Stimulated activated naive CD8-positive, alpha-beta T cell treated with anti-CD3 and anti-CD28 coated beads, Interleukin-15, amount 100 ng/mL, for 72 hours (primary cell): ENCODE results near the gene ATG7.

Source experiments
- ATAC-seq: fragments of 150-1000 bp; cut with Tn5 transposase; 2 replicates; pipeline ENCODE4 v1.10.0; 2021; ENCODE audit warnings: mild to moderate bottlenecking, moderate library complexity
- DNase-seq, 2 donors: peaks; one replicate each; pipeline ENCODE4 v3.0.0; 2021 to 2022
- H3K27ac Mint-ChIP-seq, 2 donors: one replicate each; pipeline ENCODE4 v1.8.0; 2022; ENCODE audit warnings: mild to moderate bottlenecking in 2 of 2, mixed read lengths in 2 of 2, moderate library complexity in 2 of 2
- H3K27me3 Mint-ChIP-seq: one replicate; pipeline ENCODE4 v1.8.0; 2022; ENCODE audit warnings: mixed read lengths
- H3K4me1 Mint-ChIP-seq: one replicate; pipeline ENCODE4 v1.8.0; 2022; ENCODE audit warnings: mild to moderate bottlenecking, mixed read lengths
- H3K4me3 Mint-ChIP-seq, 2 donors: one replicate each; pipeline ENCODE4 v1.8.0; 2022; ENCODE audit warnings: mild to moderate bottlenecking in 2 of 2, mixed read lengths in 2 of 2, moderate library complexity in 1 of 2
- H3K9me3 Mint-ChIP-seq, 2 donors: one replicate each; pipeline ENCODE4 v1.8.0; 2022; ENCODE audit warnings: mixed read lengths in 2 of 2

Gene ATG7

GRCh38 chr3:11548721-11549131 is 276.5 kb downstream of the ATG7 start:
- no peak overlapping the region for H3K4me3 Mint-ChIP-seq
- H3K9me3 Mint-ChIP-seq: peaks cover 0 to 10% of the 10 kb centered on the region in 2 donors
- H3K27me3 Mint-ChIP-seq: no peaks in the 10 kb centered on the region
- H3K4me1 Mint-ChIP-seq: peaks cover 5% of the 10 kb centered on the region
- DNase-seq (no peak), ATAC-seq (no peak)
- H3K27ac Mint-ChIP-seq: peak overlapping the region in 1 of 2 donors; percentile 56

DNA sequence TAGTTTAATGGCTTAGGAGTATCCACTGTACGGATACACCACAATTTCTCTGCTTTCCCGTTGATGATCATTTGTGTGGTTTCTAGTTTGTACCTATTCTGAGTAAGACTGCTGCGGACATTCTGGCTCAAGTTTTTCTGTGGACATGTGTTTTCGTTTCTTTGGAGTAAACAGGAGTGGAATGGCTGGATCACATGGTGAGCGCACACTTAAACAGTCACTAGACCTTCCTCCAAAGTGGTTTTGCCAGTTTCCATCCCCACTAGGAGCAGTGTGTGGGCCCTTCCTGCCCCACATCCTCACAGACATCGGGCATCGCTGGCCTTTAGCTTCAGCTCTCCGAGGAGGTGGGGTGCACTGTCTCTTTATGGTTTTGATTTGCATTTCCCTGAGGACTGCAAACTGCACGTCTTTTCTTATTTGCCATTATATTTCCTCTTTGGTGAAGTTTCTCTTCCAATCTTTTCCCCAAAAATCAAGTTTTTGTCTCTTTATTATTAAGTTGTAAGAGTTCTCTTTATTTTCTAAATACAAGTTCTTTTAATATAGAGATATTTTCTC is 277.5 kb downstream of the ATG7 start:
- no peak for ATAC-seq
- H3K27me3 Mint-ChIP-seq: no peaks in the 10 kb centered on the region
- no peak for DNase-seq
- H3K9me3 Mint-ChIP-seq: peaks cover 0 to 10% of the 10 kb centered on the region in 2 donors
- no peak overlapping the region for H3K27ac Mint-ChIP-seq
- H3K4me3 Mint-ChIP-seq: no peak overlapping the region
- peaks cover 5% of the 10 kb centered on the region for H3K4me1 Mint-ChIP-seq

DNA sequence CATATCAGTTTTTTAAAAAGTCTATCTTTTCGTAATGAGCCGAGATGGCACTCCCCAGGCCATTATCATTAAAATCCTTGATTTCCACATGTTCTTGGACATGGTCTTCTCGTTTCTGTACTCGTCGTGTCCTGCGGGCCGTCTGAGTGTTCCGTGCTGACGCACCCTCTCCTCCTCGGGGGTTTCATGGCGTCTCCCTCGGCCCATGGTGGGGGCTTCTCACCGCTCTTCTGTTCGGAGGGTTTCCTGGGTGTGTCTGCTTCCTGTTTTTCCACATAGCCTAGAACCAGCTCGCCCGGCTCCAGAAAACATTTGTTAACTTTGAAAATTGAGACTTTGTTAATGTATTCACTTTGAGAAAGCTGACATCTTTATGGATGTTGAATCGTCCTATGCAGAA is 278.8 kb downstream of the ATG7 start:
- peaks cover 0 to 10% of the 10 kb centered on the region in 2 donors for H3K9me3 Mint-ChIP-seq
- H3K27ac Mint-ChIP-seq: no peak overlapping the region
- no peak overlapping the region for H3K4me3 Mint-ChIP-seq
- no peaks in the 10 kb centered on the region for H3K27me3 Mint-ChIP-seq
- no peak for ATAC-seq
- no peak for DNase-seq
- H3K4me1 Mint-ChIP-seq: peaks cover 6% of the 10 kb centered on the region

- ATAC-seq (no peak), DNase-seq (no peak)
- Mint-ChIP-seq H3K27me3 (no peaks in the 10 kb centered on the region), H3K9me3 (no peaks in the 10 kb centered on the region), H3K27ac (peak overlapping the region in 1 of 2 donors; percentile 44), H3K4me3 (no peak overlapping the region), H3K4me1 (peaks cover 8% of the 10 kb centered on the region)
Observed at GRCh38 chr3:11552289-11553264, 280.4 kb downstream of the ATG7 start.

DNA sequence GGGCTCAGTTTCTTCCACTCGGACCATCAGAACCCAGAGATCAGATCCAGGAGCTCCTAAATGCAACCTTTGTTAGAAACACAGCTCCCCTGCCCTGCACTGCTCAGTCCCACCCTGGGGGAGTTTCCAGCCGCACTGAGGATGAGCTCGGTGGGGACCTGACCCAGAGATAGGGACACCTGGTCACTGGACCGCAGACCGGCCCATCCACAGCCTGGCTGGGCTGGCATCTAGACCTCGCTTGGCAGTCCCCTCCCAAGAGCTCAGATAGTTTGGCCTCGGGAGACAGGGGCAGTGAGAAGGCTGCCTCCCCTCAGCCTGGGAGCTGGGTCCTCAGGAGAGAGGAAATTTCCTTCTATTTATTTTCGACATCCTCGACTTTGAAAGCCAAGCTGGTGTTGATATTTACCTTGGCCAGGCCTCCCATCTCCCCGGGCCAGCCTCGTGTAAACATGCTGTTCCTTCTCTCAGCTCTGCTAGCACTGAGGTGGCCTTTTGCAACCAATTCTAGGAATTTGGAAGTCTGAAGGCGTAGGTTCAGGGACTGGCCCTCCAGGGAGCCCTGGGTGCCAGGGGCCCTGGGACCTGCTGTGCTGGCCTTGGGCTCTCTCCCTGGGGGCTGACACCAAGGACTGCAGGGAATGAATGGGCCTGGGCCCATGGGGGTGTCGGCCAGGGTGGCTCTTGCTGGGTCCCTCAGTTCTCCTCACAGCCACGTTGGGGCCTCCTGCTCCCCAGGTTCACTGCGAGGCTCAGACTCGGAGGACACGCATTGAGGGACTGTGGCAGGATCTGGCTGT is 281.4 kb downstream of the ATG7 start:
- ATAC-seq: no peak
- Mint-ChIP-seq H3K27ac (peak overlapping the region in 1 of 2 donors; percentile 67), H3K9me3 (no peaks in the 10 kb centered on the region), H3K27me3 (no peaks in the 10 kb centered on the region), H3K4me3 (no peak overlapping the region), H3K4me1 (peaks cover 13% of the 10 kb centered on the region)
- DNase-seq: no peak

- no peak for ATAC-seq
- H3K27me3 Mint-ChIP-seq: no peaks in the 10 kb centered on the region
- DNase-seq: no peak
- H3K27ac Mint-ChIP-seq: peak overlapping the region in 1 of 2 donors; percentile 67
- no peak overlapping the region for H3K4me3 Mint-ChIP-seq
- H3K4me1 Mint-ChIP-seq: peaks cover 18% of the 10 kb centered on the region
- H3K9me3 Mint-ChIP-seq: no peaks in the 10 kb centered on the region
Observed at GRCh38 chr3:11554236-11554610, 282.0 kb downstream of the ATG7 start.

GRCh38 chr3:11554666-11555065 is 282.5 kb downstream of the ATG7 start:
- H3K4me3 Mint-ChIP-seq: no peak overlapping the region
- no peak overlapping the region for H3K27ac Mint-ChIP-seq
- H3K9me3 Mint-ChIP-seq: no peaks in the 10 kb centered on the region
- ATAC-seq: no peak
- no peak for DNase-seq
- H3K27me3 Mint-ChIP-seq: no peaks in the 10 kb centered on the region
- H3K4me1 Mint-ChIP-seq: peaks cover 18% of the 10 kb centered on the region

GRCh38 chr3:11555211-11555782 is 283.1 kb downstream of the ATG7 start:
- peak; percentile 44 for ATAC-seq
- Mint-ChIP-seq H3K9me3 (no peaks in the 10 kb centered on the region), H3K4me1 (peaks cover 23% of the 10 kb centered on the region), H3K4me3 (no peak overlapping the region), H3K27me3 (no peaks in the 10 kb centered on the region), H3K27ac (no peak overlapping the region)
- no peak for DNase-seq

DNA sequence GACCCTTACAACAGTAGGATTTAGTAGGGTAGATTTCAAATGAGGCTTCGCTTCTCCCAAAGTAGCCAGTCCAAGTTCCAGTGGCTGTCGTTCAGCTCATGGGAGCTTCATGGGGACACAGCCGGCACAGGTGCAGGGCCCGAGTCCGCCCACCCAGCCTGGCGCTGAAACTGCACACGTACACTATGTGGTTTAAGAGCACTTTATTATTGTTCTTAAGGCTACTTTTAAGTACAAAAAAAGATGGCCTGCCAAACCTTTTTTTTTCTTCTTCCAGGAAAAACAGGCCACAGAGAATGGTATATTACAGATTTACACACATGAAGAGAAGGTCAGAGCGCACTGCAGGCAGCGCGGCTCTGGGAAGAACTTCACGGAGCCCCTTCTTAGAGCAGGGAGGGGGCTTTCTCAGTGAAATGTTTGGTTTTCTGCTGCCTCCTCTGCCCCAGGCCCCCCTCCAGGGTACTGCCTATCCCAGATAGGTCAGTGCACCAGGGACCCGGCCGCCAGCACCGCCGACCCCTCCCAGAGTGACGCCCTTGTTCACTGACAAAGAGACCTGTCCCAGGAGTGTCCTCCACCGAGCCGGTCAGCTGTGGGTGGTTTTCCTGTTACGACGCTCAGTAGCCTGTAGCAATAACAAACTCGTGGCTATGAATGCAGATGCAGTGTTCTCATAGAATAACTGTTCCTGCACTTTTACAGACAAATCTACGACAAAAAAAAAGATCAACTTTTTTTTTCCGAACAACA is 283.9 kb downstream of the ATG7 start:
- Mint-ChIP-seq H3K4me3 (no peak overlapping the region), H3K9me3 (no peaks in the 10 kb centered on the region), H3K27ac (peak overlapping the region in 1 of 2 donors; percentile 31), H3K27me3 (no peaks in the 10 kb centered on the region), H3K4me1 (peaks cover 28% of the 10 kb centered on the region)
- DNase-seq: no peak
- no peak for ATAC-seq

- H3K27ac Mint-ChIP-seq: peak overlapping the region in 1 of 2 donors; percentile 78
- DNase-seq: no peak
- H3K4me1 Mint-ChIP-seq: peaks cover 28% of the 10 kb centered on the region
- no peaks in the 10 kb centered on the region for H3K27me3 Mint-ChIP-seq
- ATAC-seq: no peak
- no peak overlapping the region for H3K4me3 Mint-ChIP-seq
- H3K9me3 Mint-ChIP-seq: no peaks in the 10 kb centered on the region
Observed at GRCh38 chr3:11556851-11557644, 284.9 kb downstream of the ATG7 start.

- Mint-ChIP-seq H3K9me3 (no peaks in the 10 kb centered on the region), H3K27me3 (no peaks in the 10 kb centered on the region), H3K27ac (no peak overlapping the region), H3K4me3 (no peak overlapping the region), H3K4me1 (peaks cover 28% of the 10 kb centered on the region)
- ATAC-seq: no peak
- no peak for DNase-seq
Observed at GRCh38 chr3:11558002-11558401, 285.8 kb downstream of the ATG7 start.

GRCh38 chr3:11558411-11558903 is 286.3 kb downstream of the ATG7 start:
- Mint-ChIP-seq H3K27ac (no peak overlapping the region), H3K27me3 (no peaks in the 10 kb centered on the region), H3K9me3 (no peaks in the 10 kb centered on the region), H3K4me1 (peaks cover 28% of the 10 kb centered on the region), H3K4me3 (no peak overlapping the region)
- DNase-seq (no peak), ATAC-seq (no peak)

DNA sequence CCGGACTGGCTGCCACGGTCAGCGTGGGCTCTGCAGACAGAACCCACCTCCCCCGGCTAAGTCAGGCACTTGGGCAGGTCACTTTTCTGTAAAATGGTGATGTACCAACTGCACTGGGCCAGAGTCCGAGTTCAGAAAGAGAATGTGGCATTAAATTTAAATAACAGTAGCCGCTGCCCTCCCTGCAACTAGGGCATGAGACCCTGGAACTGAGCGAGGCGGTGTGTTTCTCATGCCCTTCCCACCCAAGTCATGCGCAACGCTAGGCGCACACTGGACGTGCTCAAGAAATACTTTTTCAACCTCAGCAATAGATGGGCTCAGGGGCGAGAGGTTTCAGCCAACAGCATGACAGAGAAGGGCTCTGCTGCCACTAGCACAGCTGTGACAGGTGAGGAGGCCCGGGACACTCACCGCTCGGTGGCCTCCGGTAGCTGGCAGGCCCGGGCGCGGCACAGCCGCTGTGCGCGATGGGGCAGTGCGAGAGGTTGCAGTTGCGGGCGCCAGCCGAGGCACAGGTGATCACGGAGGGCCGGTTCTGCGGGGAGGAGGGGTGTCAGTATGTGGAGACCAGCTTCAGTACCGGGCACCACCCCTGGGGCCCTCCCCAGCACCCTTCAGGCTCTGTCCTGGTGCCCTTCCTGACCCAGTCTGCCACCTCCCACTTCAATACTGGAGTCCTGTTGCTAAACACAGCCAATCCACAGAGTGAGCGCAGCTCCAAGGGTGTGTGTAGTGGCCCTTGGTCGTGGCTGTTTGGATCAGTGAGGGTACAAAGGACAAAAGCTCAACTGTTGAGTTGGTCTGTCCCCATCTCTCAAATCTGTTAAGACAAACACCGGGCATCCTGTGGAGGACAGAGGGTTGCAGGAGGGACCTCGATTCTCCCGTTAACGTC is 287.0 kb downstream of the ATG7 start:
- DNase-seq (no peak), ATAC-seq (peak; percentile 34)
- Mint-ChIP-seq H3K27ac (peak overlapping the region; percentile 49 to 66), H3K4me1 (peaks cover 28% of the 10 kb centered on the region), H3K9me3 (no peaks in the 10 kb centered on the region), H3K4me3 (no peak overlapping the region), H3K27me3 (no peaks in the 10 kb centered on the region)
